T-cell (primary cell): ENCODE results near the gene CCT7. TPM values are rescaled to one million over a fixed set of nuclear protein-coding genes. Genes with fewer than 3 reads are reported as not detected.

Experiments
- ATAC-seq, 4 experiments: fragments of 200-7000 bp in 3 of 4; fragments of 150-1000 bp in 1 of 4; cut with Tn5 transposase; replicated peaks in 1 of 4; 1 replicate in 3 of 4; 2 replicates in 1 of 4; pipeline ENCODE4 v1.10.0; 2021; ENCODE audit warnings: moderate library complexity in 3 of 4, mild to moderate bottlenecking in 2 of 4, moderate number of reproducible peaks in 1 of 4
- CTCF ChIA-PET, 2 donors: fragments of 300-600 bp; sonication (Branson Sonifier 250); formaldehyde crosslinking; loops; one replicate each; lab custom pipeline; 2022; ENCODE audit warnings: antibody characterized with exemption in 2 of 2; lab: Charles Lee
- POLR2A ChIA-PET, 2 donors: fragments of 300-600 bp; sonication (Branson Sonifier 250); formaldehyde crosslinking; loops; one replicate each; lab custom pipeline; 2022; ENCODE audit warnings: antibody characterized with exemption in 2 of 2; lab: Charles Lee
- DNase-seq, 35 experiments: peaks; one replicate each; pipeline versions ENCODE4 v3.0.0 to v3.0.0-alpha.2; 2013 to 2023
- H3K27ac ChIP-seq: one replicate; pipeline ENCODE4 v1.5.1; 2013; ENCODE audit warnings: low read length
- H3K27me3 ChIP-seq, 2 experiments: replicated peaks in 1 of 2; 1 replicate in 1 of 2; 2 replicates in 1 of 2; pipeline versions ENCODE4 v1.6.1 to v1.7.0; 2013; ENCODE audit warnings: low read length in 1 of 2, mixed read lengths in 1 of 2; ENCODE audit not compliant: control insufficient read depth in 2 of 2, insufficient read depth in 2 of 2; ENCODE audit errors: extremely low read depth in 1 of 2
- H3K36me3 ChIP-seq, 2 donors: 1 replicate in 1 of 2; 2 replicates in 1 of 2; pipeline versions ENCODE4 v1.6.1 to v1.7.0; 2013; ENCODE audit warnings: low read length in 1 of 2; ENCODE audit not compliant: control insufficient read depth in 2 of 2, insufficient read depth in 1 of 2; ENCODE audit errors: extremely low read depth in 1 of 2
- H3K4me1 ChIP-seq, 2 experiments: 1 replicate in 1 of 2; 2 replicates in 1 of 2; pipeline versions ENCODE4 v1.6.1 to v1.7.0; 2013; ENCODE audit warnings: low read length in 2 of 2, mixed read lengths in 1 of 2; ENCODE audit not compliant: insufficient read depth in 2 of 2, control insufficient read depth in 1 of 2; ENCODE audit errors: extremely low read depth in 1 of 2
- H3K4me3 ChIP-seq, 2 donors: 1 replicate in 1 of 2; 2 replicates in 1 of 2; pipeline versions ENCODE4 v1.5.1 to v1.7.0; 2013; ENCODE audit warnings: mild to moderate bottlenecking in 2 of 2, low read length in 1 of 2, moderate library complexity in 1 of 2; ENCODE audit not compliant: control insufficient read depth in 1 of 2; ENCODE audit errors: extremely low read depth in 1 of 2
- H3K9me3 ChIP-seq: 2 replicates; pipeline ENCODE4 v1.7.0; 2013
- H3K27ac Mint-ChIP-seq, 2 donors: one replicate each; pipeline ENCODE4 v1.8.0; 2020 to 2021; ENCODE audit warnings: mild to moderate bottlenecking in 2 of 2, mixed read lengths in 2 of 2
- H3K27me3 Mint-ChIP-seq, 2 donors: one replicate each; pipeline ENCODE4 v1.8.0; 2021 to 2022; ENCODE audit warnings: mixed read lengths in 2 of 2
- H3K36me3 Mint-ChIP-seq: one replicate; pipeline ENCODE4 v1.8.0; 2021; ENCODE audit warnings: mixed read lengths
- H3K4me1 Mint-ChIP-seq, 3 donors: one replicate each; pipeline ENCODE4 v1.8.0; 2020 to 2022; ENCODE audit warnings: mixed read lengths in 3 of 3, mild to moderate bottlenecking in 1 of 3
- H3K4me3 Mint-ChIP-seq, 3 donors: one replicate each; pipeline ENCODE4 v1.8.0; 2020 to 2022; ENCODE audit warnings: mild to moderate bottlenecking in 3 of 3, mixed read lengths in 3 of 3, moderate library complexity in 3 of 3
- H3K9me3 Mint-ChIP-seq, 3 donors: one replicate each; pipeline ENCODE4 v1.8.0; 2020 to 2022; ENCODE audit warnings: mixed read lengths in 3 of 3
- WGBS: methylation state at CpG from one replicate; pipeline ENCODE4 v1.1.5; 2013; ENCODE audit warnings: missing lambda C conversion rate; ENCODE audit not compliant: insufficient coverage; 5-methylcytosine and 5-hydroxymethylcytosine counted together
- total RNA-seq, 35 experiments: library from RNA in 6 of 35; stranded (reverse) in 6 of 35; fragments of 120-200 nt in 1 of 35; gene quantifications; one replicate each; pipeline versions ENCODE4 v1.2.1 to v1.2.4 and lab custom pipeline; 2013 to 2026

The CCT7 gene
- total RNA-seq, 5 donors from 2014 or later (not counting 1 experiment from before 2014, with no cell fraction given) = 120 to 210 (median 193) TPM

DNA sequence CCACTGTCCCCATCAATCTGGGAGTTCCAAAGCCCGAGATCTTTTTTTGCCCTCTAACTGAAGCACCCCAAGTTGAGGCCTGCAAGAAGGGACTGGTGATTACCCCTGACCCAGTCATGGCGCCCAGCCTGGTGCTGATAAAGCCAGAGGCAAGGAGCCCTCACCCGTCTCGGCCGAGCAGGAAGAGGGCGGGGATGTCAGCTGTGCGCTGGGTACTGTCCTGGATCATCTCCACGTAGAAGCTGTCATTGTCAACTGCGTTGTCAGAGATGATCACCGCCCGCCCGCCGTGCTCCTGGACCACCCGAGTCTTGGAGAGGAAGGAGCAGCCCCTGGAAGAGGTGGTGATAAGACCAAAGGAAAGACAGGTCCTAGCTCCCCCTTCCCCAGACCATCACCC is 5.5 kb upstream of the CCT7 start:
- Mint-ChIP-seq H3K27me3 (no peaks in the 10 kb centered on the region), H3K27ac (no peak overlapping the region), H3K4me3 (no peak overlapping the region), H3K36me3 (peaks cover 6% of the 10 kb centered on the region), H3K4me1 (peaks cover 0 to 8% (median 5%) of the 10 kb centered on the region in 3 donors), H3K9me3 (no peaks in the 10 kb centered on the region)
- POLR2A ChIA-PET = interaction anchor here in 1 of 2 donors (0.7 kb wide), 1 partner anchor 9 kb away, joined by 3 read pairs; no protein-coding TSS in a partner anchor
- peaks cover 5 to 16% of the 10 kb centered on the region in 2 donors for H3K36me3 ChIP-seq
- no peak for DNase-seq
- no peaks in the 10 kb centered on the region for H3K27me3 ChIP-seq
- peaks cover 4 to 11% of the 10 kb centered on the region in 2 experiments for H3K4me1 ChIP-seq
- H3K4me3 ChIP-seq = no peak overlapping the region
- H3K9me3 ChIP-seq = no peaks in the 10 kb centered on the region
- CTCF ChIA-PET = interaction anchor here in 1 of 2 donors (0.8 kb wide), 1 partner anchor 16 kb away, joined by 3 read pairs; no protein-coding TSS in a partner anchor
- ATAC-seq = no peak
- no peak overlapping the region for H3K27ac ChIP-seq
- WGBS = 97% methylated on average over 6 of the region's 14 CpGs

DNA sequence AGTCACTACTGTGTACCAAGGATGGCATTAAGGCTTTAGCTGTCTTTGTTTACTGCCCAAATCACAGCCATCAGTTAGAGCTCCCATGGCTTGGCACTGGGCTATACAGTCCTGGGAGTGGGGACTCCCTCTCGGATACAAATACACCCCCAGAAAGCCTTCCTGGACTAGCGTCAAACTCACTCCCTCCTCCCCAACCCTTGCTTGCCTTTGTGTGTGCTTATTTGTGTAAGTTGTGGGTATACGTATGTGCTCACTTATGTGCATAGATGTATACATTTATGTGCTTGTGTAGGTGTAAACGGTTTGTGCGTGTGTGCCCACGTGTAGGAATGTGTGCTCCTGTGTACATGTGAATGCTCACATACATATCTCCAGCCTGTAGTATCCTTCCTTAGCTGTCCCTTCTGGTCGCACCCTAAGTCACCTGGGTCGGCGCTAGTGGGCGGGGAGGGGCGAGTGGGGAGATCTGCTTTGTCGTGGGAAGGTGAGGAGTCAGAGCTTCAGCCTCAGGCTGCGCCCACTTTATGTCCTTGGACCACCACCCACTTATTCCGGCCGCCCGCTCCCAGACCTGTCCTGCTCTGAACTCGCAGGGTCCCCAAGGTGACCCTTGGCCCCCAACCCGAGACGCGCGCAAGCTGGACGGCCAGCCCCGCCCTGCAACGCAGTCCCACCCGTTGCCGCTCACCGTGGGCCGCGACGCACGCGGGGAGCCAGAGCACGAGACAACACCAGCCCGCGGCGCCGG is 1.5 kb upstream of the CCT7 start:
- peaks cover 0 to 3% of the 10 kb centered on the region in 2 donors for H3K36me3 ChIP-seq
- H3K27me3 Mint-ChIP-seq = no peaks in the 10 kb centered on the region
- POLR2A ChIA-PET = interaction anchor here (0.5 to 2.0 kb wide), 8 partner anchors 8 to 163 kb away, joined by 3 to 9 read pairs (median 4); partner anchors contain the start of genes ALMS1 (in 1 of the 2) and FBXO41 (in 1 of the 2)
- DNase-seq (peak in 10 of 35 experiments; percentile 7 to 39 (median 16)), ATAC-seq (no peak)
- peaks cover 33 to 36% (median 34%) of the 10 kb centered on the region in 3 donors for H3K4me1 Mint-ChIP-seq
- peak overlapping the region; percentile 92 to 98 (median 95) for H3K4me3 Mint-ChIP-seq
- H3K27ac ChIP-seq = no peak overlapping the region
- no peaks in the 10 kb centered on the region for H3K27me3 ChIP-seq
- H3K36me3 Mint-ChIP-seq = peaks cover 4% of the 10 kb centered on the region
- H3K9me3 ChIP-seq = no peaks in the 10 kb centered on the region
- H3K27ac Mint-ChIP-seq = peak overlapping the region in 1 of 2 donors; percentile 61
- no peaks in the 10 kb centered on the region for H3K9me3 Mint-ChIP-seq
- peaks cover 15 to 39% of the 10 kb centered on the region in 2 experiments for H3K4me1 ChIP-seq
- CTCF ChIA-PET = interaction anchor here (0.5 to 1.8 kb wide), 9 partner anchors 15 to 604 kb away, joined by 3 to 19 read pairs (median 5); partner anchors contain the start of gene TPRKB (in 1 of the 2)
- WGBS = 0% methylated on average over 23 of the region's 37 CpGs
- peak overlapping the region; percentile 75 to 99 for H3K4me3 ChIP-seq

DNA sequence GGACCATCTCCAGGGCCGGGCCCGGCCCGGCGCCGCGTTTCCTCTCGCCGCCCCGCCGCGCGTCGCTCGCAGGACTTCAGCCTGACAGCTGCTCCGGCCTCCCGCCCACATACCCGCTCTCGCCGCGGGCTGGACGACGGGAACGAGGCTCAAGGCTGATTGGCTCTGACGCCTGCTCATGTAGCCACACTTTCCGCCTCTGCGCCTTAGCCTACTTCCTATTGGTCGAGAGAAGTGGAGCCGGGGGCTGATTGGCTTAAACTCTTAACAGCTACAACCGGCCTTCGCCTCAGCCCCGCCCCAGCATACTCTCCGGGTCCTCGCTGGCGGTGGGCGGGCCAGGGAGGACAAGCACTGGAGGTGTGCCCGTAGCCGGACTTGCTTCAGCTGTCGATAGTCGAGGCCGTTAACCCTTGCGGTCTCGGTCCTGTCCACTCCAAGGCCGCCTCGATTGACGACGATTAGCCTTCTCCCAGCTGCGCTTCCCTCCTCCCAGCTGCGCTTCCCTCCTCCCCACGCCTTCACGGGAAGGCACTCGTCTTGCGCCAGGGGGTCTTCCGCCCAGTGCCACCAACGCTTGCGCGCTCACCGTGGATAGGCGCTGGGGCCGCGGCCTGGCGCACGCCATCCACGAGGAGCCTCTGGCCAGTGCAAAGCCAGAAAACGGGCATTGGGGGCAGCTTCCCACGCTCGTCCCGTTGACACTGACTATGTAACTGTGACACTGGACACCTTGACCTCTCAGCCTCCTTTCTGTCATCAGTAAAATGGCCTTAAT is 765 bp upstream of the CCT7 start, which contains the start of gene PRADC1:
PRADC1 (minus strand) TSS at position 86 of the 778 bp plus-strand sequence; CDS start at position 7, 79 bp downstream.
- Mint-ChIP-seq H3K4me3 (peak within 1 kb of the TSS; percentile 92 to 98 (median 95)), H3K4me1 (peaks cover 37 to 39% (median 38%) of the 10 kb centered on the region in 3 donors), H3K36me3 (peaks cover 4% of the 10 kb centered on the region), H3K27ac (peak within 1 kb of the TSS; percentile 77 to 96), H3K9me3 (no peaks in the 10 kb centered on the region), H3K27me3 (no peaks in the 10 kb centered on the region)
- Histone ChIP-seq H3K4me1 (peaks cover 15 to 39% of the 10 kb centered on the region in 2 experiments), H3K27ac (peak within 1 kb of the TSS; percentile 92), H3K9me3 (no peaks in the 10 kb centered on the region), H3K27me3 (no peaks in the 10 kb centered on the region), H3K36me3 (peaks cover 0 to 6% of the 10 kb centered on the region in 2 donors), H3K4me3 (peak within 1 kb of the TSS; percentile 75 to 99)
- DNase-seq (peak; percentile 81 to 97 (median 92)), ATAC-seq (peak; percentile 82 to 85 (median 84))
- ChIA-PET CTCF (interaction anchor here (0.5 to 1.8 kb wide), 11 partner anchors 16 to 603 kb away, joined by 3 to 19 read pairs (median 4); partner anchors contain the start of genes EGR4 (in 1 of the 2) and TPRKB (in 1 of the 2)), POLR2A (interaction anchor here (0.5 to 2.0 kb wide), 7 partner anchors 13 to 163 kb away, joined by 3 to 9 read pairs (median 4); partner anchors contain the start of genes ALMS1 (in 1 of the 2) and FBXO41 (in 1 of the 2))
- 0% methylated on average over 63 of the region's 67 CpGs for WGBS

DNA sequence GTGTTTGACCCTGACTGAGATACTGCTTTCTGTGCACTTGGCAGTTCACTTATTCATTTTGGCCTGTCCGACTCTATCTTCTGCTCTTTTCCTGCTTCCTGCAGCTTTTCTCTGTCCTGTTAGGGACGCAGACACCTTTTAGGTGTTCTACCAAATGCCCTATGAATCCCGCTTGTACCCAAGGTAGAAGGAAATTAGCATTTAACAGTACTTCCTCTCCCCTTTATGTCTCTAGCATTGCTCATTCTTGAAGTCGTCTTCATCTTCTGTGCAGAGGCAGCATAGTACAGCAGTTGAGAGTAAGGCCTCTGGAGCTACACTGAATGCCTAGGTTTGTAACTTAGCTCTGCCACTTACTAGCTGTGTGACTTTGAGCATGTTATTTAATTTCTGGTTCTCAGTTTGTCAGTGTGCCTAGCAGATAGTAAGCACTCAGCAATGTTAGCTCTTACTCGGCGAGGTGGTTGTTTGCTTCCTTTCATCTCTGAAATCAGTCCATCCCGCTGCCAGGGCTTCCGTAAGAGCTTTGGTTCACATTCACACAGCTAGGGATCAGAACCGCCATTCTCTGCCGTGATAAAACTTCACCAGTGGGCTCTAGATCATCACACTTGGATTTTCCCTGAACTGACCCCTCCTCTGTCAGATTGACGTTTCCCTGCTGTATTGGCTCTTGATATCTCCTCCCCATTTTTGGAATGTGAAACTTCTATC is 1.4 kb downstream of the CCT7 start:
- 33% methylated on average over 10 of the region's 11 CpGs for whole genome bisulfite sequencing
- Histone ChIP-seq H3K27ac (peak overlapping the region; percentile 92), H3K4me3 (peak overlapping the region; percentile 75 to 99), H3K4me1 (peaks cover 15 to 39% of the 10 kb centered on the region in 2 experiments), H3K36me3 (peaks cover 0 to 25% of the 10 kb centered on the region in 2 donors), H3K27me3 (no peaks in the 10 kb centered on the region), H3K9me3 (no peaks in the 10 kb centered on the region)
- Mint-ChIP-seq H3K9me3 (no peaks in the 10 kb centered on the region), H3K27ac (peak overlapping the region; percentile 77 to 96), H3K4me3 (peak overlapping the region; percentile 92 to 98 (median 95)), H3K36me3 (peaks cover 7% of the 10 kb centered on the region), H3K4me1 (peaks cover 50 to 55% (median 51%) of the 10 kb centered on the region in 3 donors), H3K27me3 (no peaks in the 10 kb centered on the region)
- ATAC-seq (no peak), DNase-seq (peak in 2 of 35 experiments; percentile 11 to 36)
- ChIA-PET CTCF (interaction anchor here (0.6 to 2.5 kb wide), 8 partner anchors 21 to 587 kb away, joined by 3 to 14 read pairs (median 4); no protein-coding TSS in a partner anchor), POLR2A (interaction anchor here (0.5 to 0.7 kb wide), 2 partner anchors 64 to 150 kb away, joined by 4 read pairs; partner anchors contain the start of gene ALMS1 (in 1 of the 2))

DNA sequence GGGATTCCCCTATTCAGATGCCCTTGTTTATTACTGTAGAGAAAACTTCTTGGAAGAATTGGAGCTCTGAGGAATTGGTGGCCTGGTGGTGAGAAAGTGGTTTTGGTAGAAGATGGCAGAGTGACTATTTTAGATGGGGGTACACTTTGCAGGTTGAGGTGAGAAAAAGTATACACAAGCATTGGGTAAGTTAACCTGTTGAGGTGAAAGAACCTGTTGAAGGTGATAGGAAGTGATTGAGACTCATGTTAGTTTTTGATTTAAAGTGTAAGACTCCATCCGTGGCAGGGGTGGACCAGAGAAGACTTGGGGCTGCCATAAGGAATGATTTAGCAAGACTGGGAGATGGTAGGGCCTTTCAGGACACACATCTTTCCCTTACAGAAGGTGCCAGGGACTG is 3.1 kb downstream of the CCT7 start:
- Mint-ChIP-seq H3K9me3 (no peaks in the 10 kb centered on the region), H3K4me1 (peaks cover 50 to 54% (median 51%) of the 10 kb centered on the region in 3 donors), H3K36me3 (peaks cover 7% of the 10 kb centered on the region), H3K27ac (peak overlapping the region; percentile 4 to 56), H3K4me3 (peak overlapping the region in 1 of 3 donors; percentile 1), H3K27me3 (no peaks in the 10 kb centered on the region)
- no peak overlapping the region for H3K27ac ChIP-seq
- no peak for ATAC-seq
- H3K27me3 ChIP-seq = no peaks in the 10 kb centered on the region
- ChIA-PET CTCF (interaction anchor here (0.5 to 2.5 kb wide), 3 partner anchors 52 to 60 kb away, joined by 3 to 10 read pairs (median 3); no protein-coding TSS in a partner anchor), POLR2A (no interaction called here)
- H3K4me1 ChIP-seq = peaks cover 15 to 39% of the 10 kb centered on the region in 2 experiments
- no peak overlapping the region for H3K4me3 ChIP-seq
- WGBS = no CpG with 5 or more reads among the region's 1 CpG
- no peak for DNase-seq
- H3K9me3 ChIP-seq = no peaks in the 10 kb centered on the region
- peaks cover 0 to 34% of the 10 kb centered on the region in 2 donors for H3K36me3 ChIP-seq
